B cell (primary cell): ENCODE measurements around the gene WWC2. TPM values are rescaled to one million over a fixed set of nuclear protein-coding genes. Genes with fewer than 3 reads are reported as not detected.

Experiments used
- ATAC-seq: fragments of 200-7000 bp; cut with Tn5 transposase; one replicate; pipeline ENCODE4 v1.10.0; 2021; ENCODE audit warnings: low read depth, mild to moderate bottlenecking, moderate number of reproducible peaks, moderate library complexity
- CTCF ChIA-PET: fragments of 350-600 bp; sonication (Branson Sonifier 250); formaldehyde crosslinking; loops from one replicate; lab custom pipeline; 2021; ENCODE audit warnings: antibody characterized with exemption, inconsistent platforms; lab: Charles Lee
- POLR2A ChIA-PET: fragments of 350-600 bp; sonication (Branson Sonifier 250); formaldehyde crosslinking; loops from one replicate; lab custom pipeline; 2021; ENCODE audit warnings: antibody characterized with exemption; lab: Charles Lee
- DNase-seq: peaks from one replicate; pipeline ENCODE4 v3.0.0; 2013
- H2AFZ ChIP-seq: 2 replicates; pipeline ENCODE4 v1.6.1; 2012; ENCODE audit warnings: mild to moderate bottlenecking, low read depth, low read length; ENCODE audit not compliant: insufficient read depth, poor library complexity, severe bottlenecking
- H3K27ac ChIP-seq, 2 donors: 1 replicate in 1 of 2; 2 replicates in 1 of 2; pipeline ENCODE4 v1.5.1; 2012 to 2013; ENCODE audit warnings: low read length in 2 of 2, mild to moderate bottlenecking in 2 of 2, moderate library complexity in 1 of 2
- H3K27me3 ChIP-seq, 4 experiments: fragments of 200-600 bp in 1 of 4; sonication (generic) in 1 of 4; replicated peaks in 1 of 4; 1 replicate in 2 of 4; 2 replicates in 2 of 4; pipeline versions ENCODE4 v1.6.1 to v1.7.0; 2013 to 2016; ENCODE audit warnings: low read length in 3 of 4, mild to moderate bottlenecking in 2 of 4, mixed read lengths in 1 of 4, moderate library complexity in 1 of 4; ENCODE audit not compliant: insufficient read depth in 4 of 4, control insufficient read depth in 3 of 4; ENCODE audit errors: control extremely low read depth in 1 of 4
- H3K36me3 ChIP-seq, 2 experiments: replicated peaks in 1 of 2; 1 replicate in 1 of 2; 2 replicates in 1 of 2; pipeline versions ENCODE4 v1.6.1 to v1.7.1; 2013; ENCODE audit warnings: low read length in 1 of 2; ENCODE audit not compliant: insufficient read depth in 2 of 2, control insufficient read depth in 1 of 2; ENCODE audit errors: control extremely low read depth in 1 of 2, extremely low read depth in 1 of 2
- H3K4me1 ChIP-seq, 2 donors: fragments of 200-600 bp in 1 of 2; sonication (generic) in 1 of 2; 1 replicate in 1 of 2; 2 replicates in 1 of 2; pipeline versions ENCODE4 v1.5.1 to v1.6.1; 2013 to 2017; ENCODE audit warnings: low read length in 2 of 2; ENCODE audit not compliant: control insufficient read depth in 2 of 2, insufficient read depth in 2 of 2
- H3K4me2 ChIP-seq: replicated peaks from 2 replicates; pipeline ENCODE3; 2012; ENCODE audit warnings: mild to moderate bottlenecking, low read depth, low read length; ENCODE audit not compliant: poor library complexity, severe bottlenecking
- H3K4me3 ChIP-seq, 5 experiments: fragments of 200-600 bp in 1 of 5; sonication (generic) in 1 of 5; 1 replicate in 3 of 5; 2 replicates in 2 of 5; pipeline versions ENCODE4 v1.5.1 to v1.7.0; 2011 to 2016; ENCODE audit warnings: low read length in 4 of 5, mild to moderate bottlenecking in 4 of 5, low read depth in 2 of 5, control low read depth in 1 of 5, moderate library complexity in 1 of 5; ENCODE audit not compliant: insufficient read depth in 1 of 5; ENCODE audit errors: control extremely low read depth in 1 of 5, extremely low read depth in 1 of 5
- H3K79me2 ChIP-seq: fragments of 200-600 bp; sonication (generic); one replicate; pipeline ENCODE4 v1.6.0; 2016; ENCODE audit warnings: low read length; ENCODE audit not compliant: control insufficient read depth, insufficient read depth
- H3K9ac ChIP-seq: fragments of 200-600 bp; sonication (generic); 2 replicates; pipeline ENCODE4 v1.6.1; 2017; ENCODE audit warnings: mild to moderate bottlenecking, low read length, moderate library complexity
- H3K9me3 ChIP-seq, 3 donors: one replicate each; pipeline versions ENCODE4 v1.6.1 to v1.7.1; 2013; ENCODE audit warnings: low read length in 2 of 3; ENCODE audit not compliant: control insufficient read depth in 2 of 3, insufficient read depth in 1 of 3; ENCODE audit errors: control extremely low read depth in 1 of 3
- H4K20me1 ChIP-seq: 2 replicates; pipeline ENCODE4 v1.6.0; 2012; ENCODE audit warnings: mild to moderate bottlenecking, low read length; ENCODE audit not compliant: insufficient read depth, control insufficient read depth, poor library complexity, severe bottlenecking
- H3K27ac Mint-ChIP-seq: one replicate; pipeline ENCODE4 v1.8.0; 2021; ENCODE audit warnings: mixed read lengths
- H3K27me3 Mint-ChIP-seq: one replicate; pipeline ENCODE4 v1.8.0; 2021; ENCODE audit warnings: mixed read lengths
- H3K4me1 Mint-ChIP-seq: one replicate; pipeline ENCODE4 v1.8.0; 2021; ENCODE audit warnings: mixed read lengths
- H3K4me3 Mint-ChIP-seq: one replicate; pipeline ENCODE4 v1.8.0; 2021; ENCODE audit warnings: mixed read lengths
- H3K9me3 Mint-ChIP-seq: one replicate; pipeline ENCODE4 v1.8.0; 2022; ENCODE audit warnings: mixed read lengths; ENCODE audit not compliant: insufficient read depth
- EZH2 ChIP-seq: IDR thresholded peaks from 2 replicates; pipeline ENCODE4 v1.6.1; 2012; ENCODE audit warnings: borderline replicate concordance, low read depth, mild to moderate bottlenecking, moderate library complexity, low read length; ENCODE audit not compliant: insufficient read depth, poor library complexity, severe bottlenecking
- WGBS: methylation state at CpG from one replicate; pipeline ENCODE4 v1.1.5; 2013; ENCODE audit warnings: missing lambda C conversion rate; ENCODE audit not compliant: insufficient coverage; 5-methylcytosine and 5-hydroxymethylcytosine counted together
- intact Hi-C: fragments of 100-400 bp; cut with micrococcal nuclease; formaldehyde crosslinking; loops from one replicate; pipeline ENCODE4 v1.10.0; 2022
- polyA plus RNA-seq: library from polyadenylated mRNA; depleted of rRNA; stranded (reverse); fragments of >200 nt; gene quantifications from 2 replicates; pipeline ENCODE4 v1.2.3, GENCODE V29; 2012
- total RNA-seq, 2 donors: library from RNA; stranded (reverse); fragments of 120-200 nt in 1 of 2; gene quantifications; 1 replicate in 1 of 2; 2 replicates in 1 of 2; pipeline versions ENCODE4 v1.2.3 to v1.2.4, GENCODE V29; 2013 to 2022
- TF ChIP-seq, protein P1 (sequence below): fragments of 200-600 bp; IDR thresholded peaks from one replicate; pipeline ENCODE4 v1.8.0; 2022; ENCODE audit warnings: antibody characterized with exemption, mild to moderate bottlenecking

Gene WWC2
- total and polyA plus RNA-seq, 2 donors (not counting 1 experiment from before 2014, with no cell fraction given): 0.07 to 0.32 TPM

DNA sequence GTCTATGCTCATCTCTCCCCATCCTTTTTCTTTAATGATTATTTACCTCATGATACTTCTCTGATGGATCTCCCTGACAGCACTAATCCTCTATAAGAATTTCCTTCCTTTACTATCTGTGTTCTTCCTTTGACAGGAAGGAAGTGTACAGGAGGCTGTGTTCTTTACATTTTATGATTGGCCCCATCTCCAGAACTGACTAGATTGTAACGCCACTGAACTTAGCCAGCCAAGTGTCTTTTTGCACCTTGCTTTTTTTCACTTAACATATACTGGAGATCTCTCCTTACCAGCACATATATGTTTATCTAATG is 3.9 kb upstream of the WWC2 start:
- TF ChIP-seq EZH2: no peak
- TF ChIP-seq, protein P1, sequence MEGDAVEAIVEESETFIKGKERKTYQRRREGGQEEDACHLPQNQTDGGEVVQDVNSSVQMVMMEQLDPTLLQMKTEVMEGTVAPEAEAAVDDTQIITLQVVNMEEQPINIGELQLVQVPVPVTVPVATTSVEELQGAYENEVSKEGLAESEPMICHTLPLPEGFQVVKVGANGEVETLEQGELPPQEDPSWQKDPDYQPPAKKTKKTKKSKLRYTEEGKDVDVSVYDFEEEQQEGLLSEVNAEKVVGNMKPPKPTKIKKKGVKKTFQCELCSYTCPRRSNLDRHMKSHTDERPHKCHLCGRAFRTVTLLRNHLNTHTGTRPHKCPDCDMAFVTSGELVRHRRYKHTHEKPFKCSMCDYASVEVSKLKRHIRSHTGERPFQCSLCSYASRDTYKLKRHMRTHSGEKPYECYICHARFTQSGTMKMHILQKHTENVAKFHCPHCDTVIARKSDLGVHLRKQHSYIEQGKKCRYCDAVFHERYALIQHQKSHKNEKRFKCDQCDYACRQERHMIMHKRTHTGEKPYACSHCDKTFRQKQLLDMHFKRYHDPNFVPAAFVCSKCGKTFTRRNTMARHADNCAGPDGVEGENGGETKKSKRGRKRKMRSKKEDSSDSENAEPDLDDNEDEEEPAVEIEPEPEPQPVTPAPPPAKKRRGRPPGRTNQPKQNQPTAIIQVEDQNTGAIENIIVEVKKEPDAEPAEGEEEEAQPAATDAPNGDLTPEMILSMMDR: no peak
- ChIA-PET CTCF (no interaction called here), POLR2A (no interaction called here)
- no peaks in the 10 kb centered on the region for H3K36me3 ChIP-seq
- no peak overlapping the region for H3K9ac ChIP-seq
- Mint-ChIP-seq H3K27me3 (peaks cover 17% of the 10 kb centered on the region), H3K4me1 (peaks cover 7% of the 10 kb centered on the region), H3K27ac (no peak overlapping the region), H3K9me3 (no peaks in the 10 kb centered on the region), H3K4me3 (no peak overlapping the region)
- H3K79me2 ChIP-seq: no peaks in the 10 kb centered on the region
- peaks cover 18 to 19% of the 10 kb centered on the region in 2 donors for H3K4me1 ChIP-seq
- H3K27me3 ChIP-seq: peaks cover 0 to 33% (median 9%) of the 10 kb centered on the region in 4 experiments
- no peak overlapping the region for H3K4me3 ChIP-seq
- no peak overlapping the region for H2AFZ ChIP-seq
- H3K9me3 ChIP-seq: peaks cover 0 to 16% (median 0%) of the 10 kb centered on the region in 3 donors
- no peak overlapping the region for H3K4me2 ChIP-seq
- DNase-seq (no peak), ATAC-seq (no peak)
- WGBS: no CpG with 5 or more reads among the region's 1 CpG
- H3K27ac ChIP-seq: no peak overlapping the region
- intact Hi-C loops: no loop called here
- no peaks in the 10 kb centered on the region for H4K20me1 ChIP-seq

DNA sequence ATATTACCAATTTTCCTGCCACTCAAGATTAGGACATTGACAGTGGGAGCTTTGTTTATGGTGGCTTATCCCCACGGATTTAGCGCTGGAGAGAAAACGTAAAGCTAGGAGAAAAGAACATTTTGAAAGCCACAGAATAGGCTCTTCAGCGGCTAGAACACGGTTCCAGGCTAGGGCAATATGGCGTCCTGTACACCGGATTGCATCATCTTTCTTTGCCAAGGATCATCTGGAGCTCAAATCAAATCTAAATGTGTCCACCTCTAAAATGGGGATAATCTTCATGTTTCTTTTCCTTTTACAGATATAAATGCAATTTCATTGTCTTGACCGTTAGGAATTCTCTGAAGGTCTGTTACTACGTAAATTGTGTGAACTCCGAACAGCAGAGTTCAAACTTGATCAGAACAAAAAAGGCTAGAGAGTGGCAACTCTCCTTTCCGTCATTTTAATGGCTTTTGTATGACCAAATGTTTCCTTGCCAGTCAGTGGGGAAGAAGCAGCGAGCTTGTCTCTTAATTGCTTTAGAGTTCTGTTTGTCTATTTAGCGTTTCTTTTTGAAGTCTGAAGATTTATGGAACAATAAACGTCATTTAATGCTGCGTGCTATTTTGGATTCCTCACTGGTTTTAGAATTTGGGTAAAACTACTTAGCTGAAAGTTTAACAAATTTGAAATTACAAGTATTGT is 2.6 kb upstream of the WWC2 start:
- peaks cover 0 to 34% (median 18%) of the 10 kb centered on the region in 4 experiments for H3K27me3 ChIP-seq
- intact Hi-C loops: no loop called here
- CTCF ChIA-PET: interaction anchor here (0.6 to 1.0 kb wide), 2 partner anchors 23 to 178 kb away, joined by 3 read pairs; no protein-coding TSS in a partner anchor
- no peaks in the 10 kb centered on the region for H3K36me3 ChIP-seq
- WGBS: 90% methylated on average over 11 of the region's 15 CpGs
- Mint-ChIP-seq H3K4me3 (no peak overlapping the region), H3K4me1 (peaks cover 8% of the 10 kb centered on the region), H3K27ac (no peak overlapping the region), H3K27me3 (peaks cover 24% of the 10 kb centered on the region), H3K9me3 (no peaks in the 10 kb centered on the region)
- no peaks in the 10 kb centered on the region for H4K20me1 ChIP-seq
- no peak overlapping the region for H3K4me3 ChIP-seq
- POLR2A ChIA-PET: no interaction called here
- DNase-seq: no peak
- no peak for ATAC-seq
- H3K79me2 ChIP-seq: no peaks in the 10 kb centered on the region
- TF ChIP-seq, protein P1: no peak
- TF ChIP-seq EZH2: no peak
- H3K9me3 ChIP-seq: peaks cover 0 to 16% (median 0%) of the 10 kb centered on the region in 3 donors
- no peak overlapping the region for H3K9ac ChIP-seq
- no peak overlapping the region for H3K4me2 ChIP-seq
- H3K27ac ChIP-seq: no peak overlapping the region
- peaks cover 19% of the 10 kb centered on the region in 2 donors for H3K4me1 ChIP-seq
- no peak overlapping the region for H2AFZ ChIP-seq
